Erythroblast (primary cell): Measurements from ENCODE around the gene RTP3.

ENCODE experiments used
- GATA1 ChIP-seq: IDR thresholded peaks from 2 replicates; pipeline ENCODE4 v1.6.1; 2011; ENCODE audit warnings: low read depth, mild to moderate bottlenecking, control low read depth, low read length, moderate library complexity
- POLR2A ChIP-seq: IDR thresholded peaks from 2 replicates; pipeline ENCODE4 v1.6.1; 2011; ENCODE audit warnings: mild to moderate bottlenecking, low read length

DNA sequence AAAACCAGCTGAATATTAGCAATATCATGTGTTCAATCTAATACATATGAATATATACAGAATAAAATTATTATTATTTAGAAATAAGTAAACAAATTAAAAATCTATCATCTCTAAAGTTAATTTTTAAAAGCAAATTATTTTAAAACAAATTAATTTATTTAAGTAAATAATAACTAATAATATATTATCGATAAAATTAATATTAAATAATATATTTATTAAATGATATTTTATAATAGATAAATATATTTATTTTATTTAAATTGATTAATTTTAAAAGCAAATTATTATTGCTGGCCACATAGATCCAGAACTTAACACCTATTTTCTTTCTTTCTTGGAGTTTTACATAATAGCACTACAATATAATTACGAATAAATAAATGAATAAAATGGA lies 22.2 kb downstream of the RTP3 start:
- TF ChIP-seq POLR2A, result no peak
- TF ChIP-seq GATA1, result no peak
